IMR-90 (cell line): ENCODE results near the gene TGFBR1. TPM values are rescaled to one million over a fixed set of nuclear protein-coding genes. Genes with fewer than 3 reads are reported as not detected.

ENCODE experiments used
- ATAC-seq: fragments of 200-7000 bp; cut with Tn5 transposase; 2 replicates; pipeline ENCODE4 v1.9.1; 2020; ENCODE audit warnings: low read depth, mild to moderate bottlenecking, moderate library complexity
- BruUV-seq: library from RNA; stranded (reverse); fragments of 400-500 nt; replicated peaks from 2 replicates; lab custom pipeline; 2021; lab: Mats Ljungman, UMichigan
- CTCF ChIA-PET: fragments of 300-600 bp; formaldehyde crosslinking; extraction: SDS; loops from one replicate; lab custom pipeline; 2021; ENCODE audit warnings: antibody characterized with exemption; lab: Yijun Ruan, JAX
- POLR2A ChIA-PET: fragments of 300-600 bp; sonication (Branson Sonifier 250); formaldehyde crosslinking; loops from one replicate; lab custom pipeline; 2022; ENCODE audit warnings: antibody characterized with exemption; ENCODE audit not compliant: unreplicated experiment; lab: Charles Lee
- DNase-seq: peaks from one replicate; pipeline ENCODE4 v3.0.0; 2013
- H2AFZ ChIP-seq: replicated peaks from 2 replicates; pipeline ENCODE3; 2013; ENCODE audit warnings: low read length, mild to moderate bottlenecking; ENCODE audit not compliant: poor library complexity
- H2AK5ac ChIP-seq: 2 replicates; pipeline ENCODE4 v1.6.1; 2013; ENCODE audit warnings: low read depth, low read length, inconsistent platforms
- H2AK9ac ChIP-seq: replicated peaks from 2 replicates; pipeline ENCODE3; 2013; ENCODE audit warnings: mild to moderate bottlenecking, low read depth, low read length, moderate library complexity; ENCODE audit not compliant: poor library complexity
- H2BK120ac ChIP-seq: 2 replicates; pipeline ENCODE4 v1.6.1; 2013; ENCODE audit warnings: low read depth, low read length, inconsistent platforms
- H2BK15ac ChIP-seq: 3 replicates; pipeline ENCODE4 v1.6.1; 2013; ENCODE audit warnings: low read depth, low read length, inconsistent platforms
- H2BK20ac ChIP-seq: 2 replicates; pipeline ENCODE4 v1.6.1; 2013; ENCODE audit warnings: low read depth, mild to moderate bottlenecking, inconsistent platforms, low read length, moderate library complexity
- H2BK5ac ChIP-seq: 2 replicates; pipeline ENCODE4 v1.6.1; 2013; ENCODE audit warnings: mild to moderate bottlenecking, low read depth, low read length, inconsistent platforms; ENCODE audit not compliant: poor library complexity, severe bottlenecking
- H3K14ac ChIP-seq: replicated peaks from 2 replicates; pipeline ENCODE4 v1.6.1; 2013; ENCODE audit warnings: low read depth, low read length, inconsistent platforms
- H3K18ac ChIP-seq: 2 replicates; pipeline ENCODE4 v1.6.1; 2013; ENCODE audit warnings: low read depth, low read length, control low read depth
- H3K23ac ChIP-seq: 2 replicates; pipeline ENCODE4 v1.6.1; 2013; ENCODE audit warnings: low read depth, low read length, inconsistent platforms
- H3K27ac ChIP-seq: 2 replicates; pipeline ENCODE4 v1.5.1; 2013; ENCODE audit warnings: mild to moderate bottlenecking, control low read depth, low read length; ENCODE audit not compliant: insufficient read depth
- H3K27me3 ChIP-seq: 2 replicates; pipeline ENCODE4 v1.6.1; 2013; ENCODE audit warnings: low read length; ENCODE audit not compliant: control insufficient read depth, insufficient read depth
- H3K36me3 ChIP-seq: 2 replicates; pipeline ENCODE4 v1.6.1; 2013; ENCODE audit warnings: low read length, mixed read lengths; ENCODE audit not compliant: control insufficient read depth, insufficient read depth
- H3K4ac ChIP-seq: 2 replicates; pipeline ENCODE4 v1.6.1; 2013; ENCODE audit warnings: low read depth, low read length, inconsistent platforms
- H3K4me1 ChIP-seq: 2 replicates; pipeline ENCODE4 v1.6.1; 2013; ENCODE audit warnings: low read length, mixed read lengths; ENCODE audit not compliant: control insufficient read depth, insufficient read depth
- H3K4me2 ChIP-seq: 2 replicates; pipeline ENCODE4 v1.6.1; 2013; ENCODE audit warnings: low read depth, mild to moderate bottlenecking, control low read depth, low read length, moderate library complexity
- H3K4me3 ChIP-seq: 2 replicates; pipeline ENCODE4 v1.5.1; 2013; ENCODE audit warnings: low read depth, mild to moderate bottlenecking, control low read depth, low read length, moderate library complexity; ENCODE audit not compliant: insufficient read depth
- H3K56ac ChIP-seq: 2 replicates; pipeline ENCODE4 v1.6.1; 2013; ENCODE audit warnings: low read length, inconsistent platforms; ENCODE audit not compliant: insufficient read depth; ENCODE audit errors: extremely low read depth
- H3K79me1 ChIP-seq, 2 experiments: 2 replicates each; pipeline ENCODE4 v1.6.1; 2013; ENCODE audit warnings: low read length in 2 of 2, inconsistent platforms in 1 of 2, low read depth in 1 of 2
- H3K9ac ChIP-seq: 2 replicates; pipeline ENCODE4 v1.6.1; 2013; ENCODE audit warnings: low read depth, low read length, control low read depth
- H3K9me1 ChIP-seq: 2 replicates; pipeline ENCODE4 v1.6.1; 2013; ENCODE audit warnings: low read length, inconsistent platforms; ENCODE audit not compliant: insufficient read depth
- H3K9me3 ChIP-seq: 2 replicates; pipeline ENCODE4 v1.6.1; 2013; ENCODE audit warnings: low read length; ENCODE audit not compliant: control insufficient read depth, insufficient read depth
- H4K20me1 ChIP-seq: 2 replicates; pipeline ENCODE4 v1.6.1; 2013; ENCODE audit warnings: low read length, inconsistent platforms; ENCODE audit not compliant: insufficient read depth
- H4K5ac ChIP-seq: 2 replicates; pipeline ENCODE4 v1.6.1; 2013; ENCODE audit warnings: mild to moderate bottlenecking, low read depth, low read length, control low read depth
- H4K8ac ChIP-seq, 2 experiments: 2 replicates each; pipeline ENCODE4 v1.6.1; 2013; ENCODE audit warnings: low read depth in 2 of 2, low read length in 2 of 2, control low read depth in 1 of 2, inconsistent platforms in 1 of 2
- H4K91ac ChIP-seq: 2 replicates; pipeline ENCODE4 v1.6.1; 2013; ENCODE audit warnings: low read depth, low read length, inconsistent platforms; ENCODE audit not compliant: insufficient read depth
- BHLHE40 ChIP-seq: fragments of 150-350 bp; IDR thresholded peaks from 2 replicates; pipeline ENCODE4 v1.6.1; 2016; ENCODE audit warnings: mild to moderate bottlenecking, low read depth, low read length
- SMC3 ChIP-seq: fragments of 150-350 bp; IDR thresholded peaks from 2 replicates; pipeline ENCODE4 v1.6.1; 2016; ENCODE audit warnings: low read depth, mild to moderate bottlenecking, antibody characterized with exemption, low read length, moderate library complexity
- WGBS, 2 experiments: methylation state at CpG; one replicate each; pipeline versions ENCODE4 v1.1.5 to v1.1.7; 2013; ENCODE audit warnings: missing lambda C conversion rate in 2 of 2; ENCODE audit not compliant: insufficient read length in 1 of 2; ENCODE audit errors: extremely low coverage in 2 of 2; 5-methylcytosine and 5-hydroxymethylcytosine counted together
- dilution Hi-C: fragments of 300-500 bp; cut with HindIII; formaldehyde crosslinking; loops from one replicate; pipeline ENCODE4 v1.14.3; 2018; ENCODE audit warnings: low sequenced_read_pairs; ENCODE audit not compliant: unreplicated experiment
- in situ Hi-C: fragments of 300-500 bp; cut with MboI; formaldehyde crosslinking; loops from 3 replicates; pipeline ENCODE4 v1.14.3; 2019; ENCODE audit warnings: low sequenced_read_pairs, inconsistent platforms, mixed read lengths
- intact Hi-C: fragments of 100-400 bp; cut with micrococcal nuclease; formaldehyde crosslinking; loops from 2 replicates; pipeline ENCODE4 v1.10.0; 2022
- polyA plus RNA-seq, 3 experiments: library from polyadenylated mRNA; depleted of rRNA; stranded (reverse); fragments of >200 nt; gene quantifications; 2 replicates each; pipeline ENCODE4 v1.2.3, GENCODE V29; 2012; ENCODE audit warnings: low replicate concordance in 1 of 3
- total RNA-seq: library from RNA; depleted of rRNA; stranded (reverse); fragments of >200 nt; gene quantifications from 2 replicates; pipeline ENCODE4 v1.2.3, GENCODE V29; 2012

Gene TGFBR1
- total and polyA plus RNA-seq, 2 of the 4 experiments (the other 2 are of a cell fraction), result 15.1 to 75.3 TPM

DNA sequence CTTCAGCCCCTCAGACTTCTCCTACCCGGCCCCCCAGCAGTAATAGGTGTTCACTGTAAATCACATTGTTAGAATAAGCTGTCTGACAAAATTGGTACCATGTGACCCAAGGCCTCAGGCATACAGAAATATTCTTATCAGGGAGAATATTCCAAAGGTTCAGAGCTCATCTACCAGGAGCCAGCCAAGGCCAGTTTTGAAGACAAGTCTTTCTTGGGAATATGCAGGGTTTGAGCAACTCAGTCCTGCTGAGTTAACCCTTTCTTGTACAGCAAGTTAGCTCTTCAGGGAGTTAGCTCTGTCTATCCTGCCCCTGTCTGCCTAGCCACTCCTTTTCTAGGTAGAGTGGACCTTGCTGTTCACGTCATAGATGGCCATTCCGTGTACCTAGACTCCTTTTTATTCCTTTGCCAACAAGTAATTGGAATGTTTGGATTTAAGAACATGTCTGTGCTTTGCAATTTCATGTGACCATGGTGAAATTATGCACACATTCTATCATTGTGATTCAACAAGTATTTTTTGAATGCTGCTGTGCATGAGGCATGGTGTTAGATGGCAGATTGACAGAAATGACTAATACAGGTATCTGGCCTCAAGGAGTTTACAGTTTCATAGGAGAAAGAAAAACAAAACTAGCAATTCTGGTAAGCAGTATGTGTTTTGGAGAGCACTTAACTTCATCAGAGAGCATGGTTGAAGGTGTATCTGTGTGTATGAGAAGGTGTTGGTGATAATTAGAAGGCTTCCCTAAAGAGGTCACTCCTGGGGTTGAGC is 22.6 kb downstream of the TGFBR1 start:
- H3K4me2 ChIP-seq, result peak overlapping the region; percentile 35; the same call in 1 of the 2 replicates
- peak; percentile 82 for DNase-seq
- H3K9ac ChIP-seq, result no peak overlapping the region

More for the DNA sequence above, 22.6 kb downstream of the TGFBR1 start:
- no peaks in the 10 kb centered on the region for H3K9me3 ChIP-seq
- no peak overlapping the region for H4K91ac ChIP-seq
- in situ Hi-C loops, result no loop called here
- no peak overlapping the region; a peak in 1 of 4 replicates for H4K8ac ChIP-seq
- H3K4me3 ChIP-seq, result no peak overlapping the region
- peak overlapping the region; percentile 0 for H3K14ac ChIP-seq
- intact Hi-C loops, result no loop called here
- peaks cover 15% of the 10 kb centered on the region for H3K36me3 ChIP-seq
- ChIA-PET POLR2A (interaction anchor here (0.6 kb wide), 1 partner anchor 56 kb away, joined by 4 read pairs; no protein-coding TSS in a partner anchor), CTCF (no interaction called here)
- H3K56ac ChIP-seq, result no peak overlapping the region
- H2AFZ ChIP-seq, result no peak overlapping the region
- H2BK120ac ChIP-seq, result no peak overlapping the region
- ATAC-seq, result peak; percentile 43
- H3K4me1 ChIP-seq, result peaks cover 17% of the 10 kb centered on the region
- H3K27me3 ChIP-seq, result no peaks in the 10 kb centered on the region
- H3K27ac ChIP-seq, result no peak overlapping the region; the same call in 1 of the 2 replicates
- H2BK5ac ChIP-seq, result peak overlapping the region; percentile 46
- H3K18ac ChIP-seq, result peak overlapping the region; percentile 57; the same call in 1 of the 2 replicates
- dilution Hi-C loops, result loop anchor here (25.0 kb wide), 1 partner anchor 290 kb away; no protein-coding TSS in a partner anchor
- no peak overlapping the region for H3K4ac ChIP-seq
- peak overlapping the region; percentile 53; the same call in 1 of the 2 replicates for H2AK5ac ChIP-seq
- WGBS, 2 experiments, result no CpG with 5 or more reads among the region's 3 CpGs
- peak overlapping the region; percentile 0; the same call in 1 of the 2 replicates for H3K23ac ChIP-seq
- no peak overlapping the region for H2AK9ac ChIP-seq
- BruUV-seq, result no TSS peak
- peaks cover 53% of the 10 kb centered on the region for H4K20me1 ChIP-seq
- TF ChIP-seq BHLHE40 (peak; percentile 17; the same call in 1 of the 2 replicates), SMC3 (no peak)
- no peak overlapping the region; the same call in 1 of the 2 replicates for H4K5ac ChIP-seq
- H2BK20ac ChIP-seq, result peak overlapping the region; percentile 24; the same call in 1 of the 2 replicates
- peaks cover 39 to 70% of the 10 kb centered on the region in 2 experiments for H3K79me1 ChIP-seq
- peaks cover 14% of the 10 kb centered on the region for H3K9me1 ChIP-seq
- H2BK15ac ChIP-seq, result no peak overlapping the region
